Karpas-422 (cell line): ENCODE measurements around the gene MBD1. TPM values are rescaled to one million over a fixed set of nuclear protein-coding genes. Genes with fewer than 3 reads are reported as not detected.
"Not testable (repeated sequence)": the region's sequence is repeated elsewhere in the genome, so short reads cannot be mapped to it uniquely, and the experiment has no call there.

Source experiments
- DNase-seq: peaks from one replicate; pipeline ENCODE4 v3.0.0-alpha.2; 2015
- H2AFZ ChIP-seq: fragments of 200-600 bp; sonication (generic); 2 replicates; pipeline ENCODE4 v1.6.1; 2014; ENCODE audit warnings: antibody characterized with exemption, low read length, mixed read lengths
- H3K27ac ChIP-seq: fragments of 200-600 bp; sonication (generic); 2 replicates; pipeline ENCODE4 v1.5.1; 2014; ENCODE audit warnings: mild to moderate bottlenecking, low read length, moderate library complexity
- H3K27me3 ChIP-seq: fragments of 200-600 bp; sonication (generic); 2 replicates; pipeline ENCODE4 v1.6.1; 2014; ENCODE audit warnings: low read length, mixed read lengths
- H3K36me3 ChIP-seq: fragments of 200-600 bp; sonication (generic); 2 replicates; pipeline ENCODE4 v1.6.1; 2014; ENCODE audit warnings: low read length, mixed read lengths; ENCODE audit not compliant: insufficient read depth
- H3K4me1 ChIP-seq: fragments of 200-600 bp; sonication (generic); 2 replicates; pipeline ENCODE4 v1.6.1; 2014; ENCODE audit warnings: mild to moderate bottlenecking, low read length, mixed read lengths
- H3K4me2 ChIP-seq: fragments of 200-600 bp; sonication (generic); 2 replicates; pipeline ENCODE4 v1.6.1; 2014; ENCODE audit warnings: low read length, low read depth, mild to moderate bottlenecking; ENCODE audit not compliant: poor library complexity, severe bottlenecking
- H3K4me3 ChIP-seq: fragments of 200-600 bp; sonication (generic); 2 replicates; pipeline ENCODE4 v1.5.1; 2014; ENCODE audit warnings: mild to moderate bottlenecking, antibody characterized with exemption, low read length, mixed read lengths
- H3K79me2 ChIP-seq: fragments of 200-600 bp; sonication (generic); 2 replicates; pipeline ENCODE4 v1.6.1; 2014; ENCODE audit warnings: mild to moderate bottlenecking, low read length, mixed read lengths
- H3K9ac ChIP-seq: fragments of 200-600 bp; sonication (generic); 2 replicates; pipeline ENCODE4 v1.6.0; 2014; ENCODE audit warnings: low read length
- H3K9me2 ChIP-seq: fragments of 200-600 bp; sonication (generic), shearing (Covaris generic); replicated peaks from 2 replicates; pipeline ENCODE4 v1.6.0; 2014; ENCODE audit warnings: mild to moderate bottlenecking, low read length, moderate library complexity; ENCODE audit not compliant: insufficient read depth
- H3K9me3 ChIP-seq: fragments of 300-700, 200-600 bp; sonication (generic); 2 replicates; pipeline ENCODE4 v1.6.1; 2014; ENCODE audit warnings: low read length, mixed read lengths
- H4K20me1 ChIP-seq: fragments of 200-600 bp; sonication (generic); 2 replicates; pipeline ENCODE4 v1.6.1; 2014; ENCODE audit warnings: mild to moderate bottlenecking, antibody characterized with exemption, low read length, low read depth; ENCODE audit not compliant: insufficient read depth
- total RNA-seq: library from RNA; depleted of rRNA; stranded (reverse); fragments of >200 nt; shearing (Covaris generic); gene quantifications from 2 replicates; pipeline ENCODE4 v1.2.3, GENCODE V29; 2014; ENCODE audit warnings: low replicate concordance

The MBD1 gene
- total RNA-seq, 1 experiment from 2014 or later: 33.0 TPM

DNA sequence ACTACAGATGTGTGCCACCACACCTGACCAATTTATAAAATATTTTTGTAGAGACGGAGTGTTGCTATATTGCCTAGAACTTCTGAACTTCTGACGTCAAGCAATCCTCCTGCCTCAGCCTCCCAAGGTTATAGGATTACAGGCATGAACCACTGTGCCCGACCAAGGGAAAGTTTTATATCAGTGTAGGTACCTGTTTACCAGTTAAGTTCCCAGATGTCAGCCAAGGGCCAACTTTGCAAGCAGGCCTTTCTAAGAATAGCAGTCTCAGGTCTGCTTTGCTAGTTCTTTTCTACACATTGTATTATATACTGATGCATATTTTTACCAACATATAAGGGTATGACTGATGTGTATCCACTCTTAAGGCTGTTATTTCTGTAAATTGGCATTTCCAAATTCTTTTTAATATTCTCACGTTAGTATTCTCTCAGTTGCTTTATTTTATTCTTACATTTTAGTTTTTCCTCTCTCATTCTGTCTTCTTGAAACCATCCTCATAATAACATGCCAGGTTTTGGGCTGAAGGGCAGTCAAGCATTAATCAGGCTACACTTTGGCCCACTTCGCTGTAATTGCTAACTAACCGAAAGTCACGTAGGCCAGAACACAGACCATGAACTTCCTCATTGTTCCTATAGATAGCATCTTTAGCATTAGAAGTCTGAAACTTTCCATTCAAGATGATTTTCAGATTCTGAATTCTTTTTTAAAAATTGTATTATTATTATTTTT is 31.1 kb upstream of the MBD1 start:
- H3K27me3 ChIP-seq: no peaks in the 10 kb centered on the region
- peak overlapping the region; percentile 47; the same call in 1 of the 2 replicates for H3K4me3 ChIP-seq
- peaks cover 71% of the 10 kb centered on the region for H3K4me1 ChIP-seq
- peak overlapping the region; percentile 45 for H3K9ac ChIP-seq
- H4K20me1 ChIP-seq: no peaks in the 10 kb centered on the region
- H3K27ac ChIP-seq: peak overlapping the region; percentile 95
- H3K36me3 ChIP-seq: no peaks in the 10 kb centered on the region; the same call in 1 of the 2 replicates
- H3K9me2 ChIP-seq: no peaks in the 10 kb centered on the region
- H3K9me3 ChIP-seq: no peaks in the 10 kb centered on the region
- peak overlapping the region; percentile 63; the same call in 1 of the 2 replicates for H2AFZ ChIP-seq
- H3K4me2 ChIP-seq: peak overlapping the region; percentile 64
- peak; percentile 83 for DNase-seq
- H3K79me2 ChIP-seq: no peaks in the 10 kb centered on the region

DNA sequence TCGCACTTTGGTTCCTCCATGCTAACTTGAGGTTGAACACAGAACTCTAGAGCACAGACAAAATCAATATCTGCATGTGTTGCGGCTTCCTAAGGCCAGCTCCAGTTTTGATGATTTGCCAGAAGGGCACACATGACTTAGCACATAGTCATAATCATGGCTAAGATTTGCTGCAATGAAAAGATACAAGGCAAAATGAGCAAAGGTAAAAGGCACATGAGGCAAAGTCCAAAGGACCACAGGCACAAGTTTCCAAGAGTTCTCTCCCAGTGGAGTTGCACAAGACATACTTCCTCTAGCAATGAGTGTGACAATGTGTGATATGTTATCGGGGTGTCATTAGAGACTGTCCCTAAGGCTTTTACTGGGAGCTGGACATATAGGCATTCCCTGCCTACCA is 30.3 kb upstream of the MBD1 start:
- Histone ChIP-seq H3K36me3 (no peaks in the 10 kb centered on the region; the same call in 1 of the 2 replicates), H3K27me3 (no peaks in the 10 kb centered on the region), H2AFZ (no peak overlapping the region), H3K79me2 (no peaks in the 10 kb centered on the region), H3K4me1 (peaks cover 76% of the 10 kb centered on the region), H3K9ac (0 out of 2 replicates have a peak overlapping the region, but pooled peaks have one; percentile 45), H3K4me3 (no peak overlapping the region), H3K9me3 (no peaks in the 10 kb centered on the region), H4K20me1 (no peaks in the 10 kb centered on the region), H3K27ac (peak overlapping the region; percentile 95), H3K9me2 (no peaks in the 10 kb centered on the region), H3K4me2 (peak overlapping the region; percentile 64)
- no peak for DNase-seq

DNA sequence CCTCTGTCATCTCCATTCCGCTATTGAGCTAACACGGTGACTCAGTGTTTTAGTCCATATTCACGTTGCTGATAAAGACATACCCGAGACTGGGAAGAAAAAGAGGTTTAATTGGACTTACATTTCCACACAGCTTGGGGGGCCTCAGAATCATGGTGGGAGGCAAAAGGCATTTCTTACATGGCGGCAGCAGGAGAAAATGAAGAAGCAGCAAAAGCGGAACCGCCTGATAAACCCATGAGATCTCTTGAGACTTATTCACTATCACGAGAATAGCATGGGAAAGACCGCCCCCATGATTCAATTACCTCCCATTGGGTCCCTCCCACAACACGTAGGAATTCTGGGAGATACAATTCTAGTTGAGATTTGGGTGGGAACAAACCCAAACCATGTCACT is 28.8 kb upstream of the MBD1 start:
- Histone ChIP-seq H3K27me3 (peaks cover 4% of the 10 kb centered on the region; the same call in 1 of the 2 replicates), H3K27ac (no peak overlapping the region), H3K4me2 (peak overlapping the region; percentile 45), H3K9ac (no peak overlapping the region), H2AFZ (no peak overlapping the region), H3K9me2 (no peaks in the 10 kb centered on the region), H3K9me3 (peaks cover 4% of the 10 kb centered on the region; the same call in 1 of the 2 replicates), H3K79me2 (no peaks in the 10 kb centered on the region), H3K4me1 (peaks cover 60% of the 10 kb centered on the region), H3K4me3 (peak overlapping the region; percentile 37; the same call in 1 of the 2 replicates), H4K20me1 (no peaks in the 10 kb centered on the region), H3K36me3 (peaks cover 2% of the 10 kb centered on the region; the same call in 1 of the 2 replicates)
- DNase-seq: peak; percentile 56

DNA sequence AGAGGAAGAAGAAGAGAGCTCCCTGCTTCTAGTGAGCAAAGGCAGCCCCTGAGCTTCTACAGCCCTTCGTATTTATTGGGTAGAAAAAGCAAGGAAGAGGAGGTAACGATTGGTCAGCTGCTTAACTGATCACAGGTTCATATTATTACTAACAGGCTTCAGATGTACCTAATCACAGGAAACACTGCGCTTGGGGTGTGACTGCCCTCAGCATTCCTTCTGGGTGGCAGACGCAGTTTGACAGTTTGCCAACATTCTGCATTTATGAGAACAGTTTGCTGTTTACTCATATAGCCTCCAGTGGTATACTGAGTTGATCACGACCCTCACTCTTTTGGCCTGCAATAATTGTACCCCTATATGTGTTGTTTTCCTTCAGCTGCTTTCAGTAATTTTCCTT is 27.5 kb upstream of the MBD1 start:
- H3K9me2 ChIP-seq, H3K4me2 ChIP-seq, H3K9me3 ChIP-seq, H3K36me3 ChIP-seq, H3K4me3 ChIP-seq, H3K27ac ChIP-seq, H3K79me2 ChIP-seq, DNase-seq, H2AFZ ChIP-seq, H4K20me1 ChIP-seq, H3K27me3 ChIP-seq, H3K9ac ChIP-seq: not testable (repeated sequence)
- peaks cover 48% of the 10 kb centered on the region for H3K4me1 ChIP-seq

DNA sequence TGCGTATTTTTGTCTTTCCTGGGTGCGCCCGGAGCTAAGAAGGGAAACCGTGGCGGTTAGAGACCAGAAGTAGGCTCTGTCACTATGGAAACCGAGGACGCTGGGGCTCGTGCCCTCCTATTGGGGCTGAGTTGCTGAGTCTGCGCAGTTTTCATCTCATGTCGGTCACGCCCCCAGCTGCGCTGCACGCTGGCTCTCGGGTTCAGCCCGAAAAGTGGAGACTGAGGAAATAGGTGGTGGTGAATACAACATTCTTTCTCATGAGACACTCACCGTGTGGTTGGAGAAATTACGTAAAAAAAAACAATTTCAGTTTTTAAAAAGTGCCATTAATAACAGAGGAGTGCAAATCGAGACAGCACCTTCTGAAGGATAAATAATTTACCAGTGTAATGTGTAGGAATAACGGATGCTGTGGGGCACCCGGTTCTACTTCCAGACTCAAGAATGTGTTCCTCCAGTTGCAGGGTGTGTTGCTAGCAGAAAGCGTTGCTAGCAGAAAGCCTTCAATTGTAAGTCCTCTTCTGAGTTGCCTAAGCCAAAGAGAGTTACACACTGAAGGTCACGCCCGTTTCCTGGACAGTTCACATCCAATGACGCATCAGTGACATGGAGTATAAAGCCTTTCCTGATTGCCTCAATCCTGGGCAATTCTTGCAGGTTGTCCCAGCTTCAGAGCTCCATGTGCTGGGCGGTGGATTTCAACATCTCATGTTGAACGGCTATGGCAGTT is 26.6 kb upstream of the MBD1 start:
- Histone ChIP-seq H3K9me2 (no peaks in the 10 kb centered on the region), H3K9me3 (peaks cover 5% of the 10 kb centered on the region; the same call in 1 of the 2 replicates), H3K27me3 (peaks cover 5% of the 10 kb centered on the region; the same call in 1 of the 2 replicates), H3K4me1 (peaks cover 38% of the 10 kb centered on the region), H3K9ac (peak overlapping the region; percentile 68), H3K36me3 (peaks cover 4% of the 10 kb centered on the region; the same call in 1 of the 2 replicates), H3K4me3 (peak overlapping the region; percentile 66), H3K4me2 (peak overlapping the region; percentile 70), H2AFZ (peak overlapping the region; percentile 52; the same call in 1 of the 2 replicates), H3K27ac (peak overlapping the region; percentile 54), H3K79me2 (no peaks in the 10 kb centered on the region), H4K20me1 (no peaks in the 10 kb centered on the region)
- DNase-seq: peak; percentile 98

DNA sequence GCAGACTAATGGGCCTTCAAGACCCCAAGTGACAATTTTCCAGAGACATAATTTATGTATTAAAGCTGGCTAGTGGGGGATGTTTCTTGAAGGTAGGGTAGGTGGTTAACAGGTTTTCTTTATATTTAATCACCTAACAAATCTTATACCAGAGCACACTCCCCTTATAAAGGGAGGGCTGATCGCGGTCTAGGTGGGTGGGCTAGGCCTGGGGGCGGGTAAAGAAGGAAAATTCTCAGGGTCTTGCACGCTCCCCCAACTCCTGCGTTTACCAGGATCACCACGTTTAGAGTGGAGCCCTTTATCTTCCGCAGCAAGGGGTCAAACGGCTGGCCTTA is 26.0 kb upstream of the MBD1 start:
- H3K4me3 ChIP-seq: peak overlapping the region; percentile 66

DNA sequence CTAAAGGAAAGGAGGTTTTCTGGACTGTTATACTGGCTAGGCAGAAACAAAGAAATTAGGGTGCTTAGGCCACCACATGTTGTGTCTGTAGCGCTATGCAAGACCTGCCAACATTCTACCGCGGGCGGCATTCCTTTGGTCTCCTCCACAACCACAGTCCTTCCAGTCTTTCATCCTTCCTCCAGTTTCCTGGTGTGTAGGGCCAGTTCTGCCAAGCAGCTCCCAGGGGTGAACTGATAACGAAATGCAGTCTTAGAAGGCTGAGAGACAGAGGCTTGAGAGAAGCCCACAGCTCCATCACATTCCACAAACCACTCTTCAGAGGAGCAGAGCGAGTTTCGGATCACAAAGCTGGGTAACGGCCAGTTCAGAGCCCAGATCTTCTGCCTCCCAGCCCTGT is 25.6 kb upstream of the MBD1 start:
- peaks cover 4% of the 10 kb centered on the region; the same call in 1 of the 2 replicates for H3K36me3 ChIP-seq
- H3K9ac ChIP-seq: peak overlapping the region; percentile 68
- peaks cover 30% of the 10 kb centered on the region for H3K4me1 ChIP-seq
- H3K27me3 ChIP-seq: peaks cover 5% of the 10 kb centered on the region; the same call in 1 of the 2 replicates
- no peaks in the 10 kb centered on the region for H3K79me2 ChIP-seq
- H4K20me1 ChIP-seq: no peaks in the 10 kb centered on the region
- peak overlapping the region; percentile 52; the same call in 1 of the 2 replicates for H2AFZ ChIP-seq
- peak overlapping the region; percentile 66 for H3K4me3 ChIP-seq
- H3K4me2 ChIP-seq: peak overlapping the region; percentile 70
- no peaks in the 10 kb centered on the region for H3K9me2 ChIP-seq
- DNase-seq: no peak
- no peak overlapping the region for H3K27ac ChIP-seq
- H3K9me3 ChIP-seq: peaks cover 5% of the 10 kb centered on the region; the same call in 1 of the 2 replicates

More for the DNA sequence above, 26.0 kb upstream of the MBD1 start:
- Histone ChIP-seq H3K9me2 (no peaks in the 10 kb centered on the region), H3K4me1 (peaks cover 33% of the 10 kb centered on the region), H3K36me3 (peaks cover 4% of the 10 kb centered on the region; the same call in 1 of the 2 replicates), H2AFZ (peak overlapping the region; percentile 52; the same call in 1 of the 2 replicates), H3K27me3 (peaks cover 5% of the 10 kb centered on the region; the same call in 1 of the 2 replicates), H3K4me2 (peak overlapping the region; percentile 70), H3K9ac (peak overlapping the region; percentile 68), H4K20me1 (no peaks in the 10 kb centered on the region), H3K27ac (peak overlapping the region; percentile 54), H3K9me3 (peaks cover 5% of the 10 kb centered on the region; the same call in 1 of the 2 replicates), H3K79me2 (no peaks in the 10 kb centered on the region)
- no peak for DNase-seq

DNA sequence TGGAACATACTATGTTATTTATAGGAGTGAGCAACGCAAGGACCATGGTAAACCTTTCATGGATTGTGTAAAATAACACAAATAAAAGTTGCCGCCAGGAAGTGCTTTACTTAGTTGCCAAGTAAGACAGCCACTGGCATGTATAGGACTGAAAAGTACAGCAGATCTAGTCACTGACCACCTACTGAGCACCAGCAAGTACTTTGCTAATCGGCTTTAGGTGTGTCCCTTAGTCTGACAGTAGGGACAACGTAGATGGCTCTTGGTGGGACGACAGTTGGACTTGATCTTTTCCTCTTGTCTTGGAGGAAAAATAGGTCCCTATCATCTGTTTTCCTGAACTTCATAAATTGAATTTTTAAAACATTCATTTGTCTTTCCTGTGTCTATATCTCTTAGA is 19.8 kb upstream of the MBD1 start:
- no peak overlapping the region for H2AFZ ChIP-seq
- H3K27ac ChIP-seq: no peak overlapping the region
- H3K4me2 ChIP-seq: no peak overlapping the region

More for the DNA sequence above, 19.8 kb upstream of the MBD1 start:
- H3K27me3 ChIP-seq: peaks cover 5% of the 10 kb centered on the region; the same call in 1 of the 2 replicates
- H3K4me3 ChIP-seq: no peak overlapping the region
- peaks cover 16% of the 10 kb centered on the region for H3K4me1 ChIP-seq
- peaks cover 5% of the 10 kb centered on the region; the same call in 1 of the 2 replicates for H3K9me3 ChIP-seq
- DNase-seq: no peak
- no peaks in the 10 kb centered on the region for H3K79me2 ChIP-seq
- no peaks in the 10 kb centered on the region for H3K9me2 ChIP-seq
- H4K20me1 ChIP-seq: no peaks in the 10 kb centered on the region
- no peak overlapping the region for H3K9ac ChIP-seq
- 0 out of 2 replicates have a peak, but pooled peaks cover 4% of the 10 kb centered on the region for H3K36me3 ChIP-seq
